A673 (cell line): Measurements from ENCODE around the gene MAP9. TPM values are rescaled to one million over a fixed set of nuclear protein-coding genes. Genes with fewer than 3 reads are reported as not detected.

Experiments
- BruUV-seq: library from RNA; stranded (reverse); fragments of 400-500 nt; replicated peaks from 2 replicates; lab custom pipeline; 2021; lab: Mats Ljungman, UMichigan
- CTCF ChIA-PET: fragments of 300-600 bp; sonication (Branson Sonifier 250); formaldehyde crosslinking; loops from one replicate; lab custom pipeline; 2022; ENCODE audit warnings: antibody characterized with exemption; lab: Charles Lee
- POLR2A ChIA-PET: fragments of 300-600 bp; sonication (Branson Sonifier 250); formaldehyde crosslinking; loops from one replicate; lab custom pipeline; 2022; ENCODE audit warnings: antibody characterized with exemption; ENCODE audit not compliant: low non-redundant PET; lab: Charles Lee
- DNase-seq: peaks from one replicate; pipeline ENCODE4 v3.0.0-alpha.2; 2015; ENCODE audit warnings: low spot score
- H3K27ac ChIP-seq: fragments of 200-600 bp; sonication (generic); 2 replicates; pipeline ENCODE4 v1.5.1; 2016; ENCODE audit warnings: mixed run types, low read depth, mild to moderate bottlenecking, mixed read lengths, antibody characterized with exemption, low read length; ENCODE audit not compliant: poor library complexity, severe bottlenecking
- H3K27me3 ChIP-seq: fragments of 200-600 bp; sonication (generic); replicated peaks from 2 replicates; pipeline ENCODE4 v1.6.1; 2017; ENCODE audit warnings: mixed run types, low read depth, mild to moderate bottlenecking, mixed read lengths, antibody characterized with exemption, low read length; ENCODE audit not compliant: insufficient read depth, poor library complexity
- H3K36me3 ChIP-seq: fragments of 200-600 bp; sonication (generic); 2 replicates; pipeline ENCODE4 v1.6.1; 2016; ENCODE audit warnings: mixed run types, mild to moderate bottlenecking, mixed read lengths, antibody characterized with exemption, low read length; ENCODE audit not compliant: insufficient read depth, poor library complexity, severe bottlenecking
- H3K4me1 ChIP-seq: fragments of 200-600 bp; sonication (generic); 2 replicates; pipeline ENCODE4 v1.6.1; 2017; ENCODE audit warnings: mixed run types, mild to moderate bottlenecking, mixed read lengths, antibody characterized with exemption, low read length; ENCODE audit not compliant: insufficient read depth, poor library complexity, severe bottlenecking
- H3K4me3 ChIP-seq: fragments of 200-600 bp; sonication (generic); 2 replicates; pipeline ENCODE4 v1.5.1; 2016; ENCODE audit warnings: low read depth, mixed run types, mild to moderate bottlenecking, mixed read lengths, low read length; ENCODE audit not compliant: poor library complexity, severe bottlenecking
- H3K9me3 ChIP-seq: fragments of 200-600 bp; sonication (generic); 2 replicates; pipeline ENCODE4 v1.6.1; 2016; ENCODE audit warnings: mixed run types, low read depth, mild to moderate bottlenecking, mixed read lengths, antibody characterized with exemption, low read length; ENCODE audit not compliant: poor library complexity, severe bottlenecking
- EZH2 ChIP-seq: fragments of 200-600 bp; sonication (generic); IDR thresholded peaks from 2 replicates; pipeline ENCODE4 v1.6.1; 2017; ENCODE audit warnings: borderline replicate concordance, low read depth, mild to moderate bottlenecking, mixed read lengths, antibody characterized with exemption, low read length; ENCODE audit not compliant: poor library complexity, severe bottlenecking
- intact Hi-C: fragments of 100-400 bp; cut with micrococcal nuclease; formaldehyde crosslinking; loops from one replicate; pipeline ENCODE4 v1.10.0; 2022; ENCODE audit not compliant: unreplicated experiment
- total RNA-seq: library from RNA; stranded (reverse); gene quantifications from 2 replicates; pipeline ENCODE4 v1.2.3, GENCODE V29; 2021
- TF ChIP-seq, protein P1 (sequence below): fragments of 300-800, 200-600 bp; sonication (generic); conservative IDR thresholded peaks from 2 replicates; pipeline ENCODE4 v1.5.1; 2017; ENCODE audit warnings: low read depth, mild to moderate bottlenecking, antibody characterized with exemption, low read length, moderate library complexity, mixed read lengths

The MAP9 gene
- total RNA-seq, 1 experiment from 2014 or later = 13.7 TPM

DNA sequence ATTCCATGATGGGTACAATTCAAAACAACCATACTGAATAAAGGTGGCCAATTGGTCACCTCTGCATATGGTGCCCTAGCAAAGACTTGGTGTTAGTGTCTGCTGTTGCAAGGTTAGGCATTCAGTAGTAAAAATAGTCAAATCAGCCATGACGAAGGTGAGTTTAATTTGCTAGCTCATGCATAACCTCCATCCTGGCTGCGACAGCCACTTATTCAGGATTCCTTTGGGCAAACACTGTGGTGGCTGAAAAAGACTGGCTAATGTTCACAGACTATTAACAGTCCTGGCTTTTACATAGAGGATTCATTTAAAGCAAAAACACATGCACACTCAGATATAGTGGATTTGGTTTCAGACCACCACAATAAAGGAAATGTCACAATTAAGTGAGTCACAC lies 34.8 kb upstream of the MAP9 start:
- intact Hi-C loops = no loop called here
- DNase-seq = no peak
- no peak for TF ChIP-seq EZH2
- TF ChIP-seq, protein P1, sequence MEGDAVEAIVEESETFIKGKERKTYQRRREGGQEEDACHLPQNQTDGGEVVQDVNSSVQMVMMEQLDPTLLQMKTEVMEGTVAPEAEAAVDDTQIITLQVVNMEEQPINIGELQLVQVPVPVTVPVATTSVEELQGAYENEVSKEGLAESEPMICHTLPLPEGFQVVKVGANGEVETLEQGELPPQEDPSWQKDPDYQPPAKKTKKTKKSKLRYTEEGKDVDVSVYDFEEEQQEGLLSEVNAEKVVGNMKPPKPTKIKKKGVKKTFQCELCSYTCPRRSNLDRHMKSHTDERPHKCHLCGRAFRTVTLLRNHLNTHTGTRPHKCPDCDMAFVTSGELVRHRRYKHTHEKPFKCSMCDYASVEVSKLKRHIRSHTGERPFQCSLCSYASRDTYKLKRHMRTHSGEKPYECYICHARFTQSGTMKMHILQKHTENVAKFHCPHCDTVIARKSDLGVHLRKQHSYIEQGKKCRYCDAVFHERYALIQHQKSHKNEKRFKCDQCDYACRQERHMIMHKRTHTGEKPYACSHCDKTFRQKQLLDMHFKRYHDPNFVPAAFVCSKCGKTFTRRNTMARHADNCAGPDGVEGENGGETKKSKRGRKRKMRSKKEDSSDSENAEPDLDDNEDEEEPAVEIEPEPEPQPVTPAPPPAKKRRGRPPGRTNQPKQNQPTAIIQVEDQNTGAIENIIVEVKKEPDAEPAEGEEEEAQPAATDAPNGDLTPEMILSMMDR = no peak
- no TSS peak for BruUV-seq
- Histone ChIP-seq H3K9me3 (no peaks in the 10 kb centered on the region), H3K27ac (no peak overlapping the region), H3K36me3 (no peaks in the 10 kb centered on the region), H3K27me3 (no peaks in the 10 kb centered on the region), H3K4me1 (no peaks in the 10 kb centered on the region), H3K4me3 (no peak overlapping the region)
- POLR2A ChIA-PET = no interaction called here
- CTCF ChIA-PET = no interaction called here

DNA sequence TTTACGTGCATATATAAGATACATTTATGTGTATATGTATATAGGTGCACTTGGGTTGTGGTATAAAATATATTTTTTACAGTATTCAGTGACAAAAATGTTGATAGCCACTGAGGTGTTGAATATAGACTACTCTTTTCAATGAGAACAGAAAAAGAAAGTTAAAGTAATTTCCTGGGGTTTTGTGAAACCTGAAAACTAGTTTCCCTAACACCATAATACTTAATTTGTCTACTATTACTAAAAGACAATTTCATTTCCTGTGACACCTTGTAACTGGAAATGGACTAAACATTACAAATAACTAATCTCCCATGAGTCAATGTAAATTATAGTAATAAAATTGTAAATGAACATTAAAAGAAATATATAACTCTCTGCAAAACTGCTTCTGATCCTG lies 32.0 kb upstream of the MAP9 start:
- intact Hi-C loops = no loop called here
- Histone ChIP-seq H3K4me1 (no peaks in the 10 kb centered on the region), H3K27ac (no peak overlapping the region), H3K27me3 (no peaks in the 10 kb centered on the region), H3K36me3 (no peaks in the 10 kb centered on the region), H3K9me3 (no peaks in the 10 kb centered on the region), H3K4me3 (no peak overlapping the region)
- ChIA-PET CTCF (no interaction called here), POLR2A (no interaction called here)
- no peak for TF ChIP-seq EZH2
- TF ChIP-seq, protein P1 = no peak
- no TSS peak for BruUV-seq
- no peak for DNase-seq

DNA sequence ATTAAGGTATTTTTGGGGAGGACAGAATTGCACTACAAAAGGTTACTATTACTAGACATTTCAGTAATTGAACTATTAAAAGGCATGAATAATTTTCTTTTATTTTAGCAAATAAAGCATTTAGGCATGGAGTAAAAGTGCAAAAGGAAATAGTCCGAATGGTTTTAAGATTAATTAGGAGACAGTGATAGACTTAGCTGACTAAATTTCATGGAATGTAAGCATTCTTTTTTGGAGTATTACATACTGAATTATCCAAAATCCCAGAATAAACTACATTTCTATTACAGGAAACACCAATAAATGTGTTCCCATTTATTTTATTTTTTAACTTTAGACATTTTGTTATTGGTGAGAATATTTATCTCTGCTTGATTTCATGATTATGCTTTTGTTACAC lies 30.7 kb upstream of the MAP9 start:
- no peak for DNase-seq
- no peaks in the 10 kb centered on the region for H3K27me3 ChIP-seq
- H3K4me1 ChIP-seq = no peaks in the 10 kb centered on the region
- no peaks in the 10 kb centered on the region for H3K36me3 ChIP-seq
- ChIA-PET CTCF (no interaction called here), POLR2A (no interaction called here)
- no peaks in the 10 kb centered on the region for H3K9me3 ChIP-seq
- no TSS peak for BruUV-seq
- no peak overlapping the region for H3K27ac ChIP-seq
- intact Hi-C loops = no loop called here
- no peak overlapping the region for H3K4me3 ChIP-seq
- TF ChIP-seq EZH2 = no peak
- TF ChIP-seq, protein P1 = no peak
